Activated T-helper 1 cell treated with anti-CD3 and anti-CD28 coated beads, Interleukin-12 subunit alpha, Interleukin-12 subunit beta, Interleukin-2, Interleukin-4 antibody, amounts not matched to agents 30 ng/mL and 10 ng/mL and 1 ng/mL, durations not matched to agents 14 hours and 24 hours and 36 hours (primary cell): ENCODE results near the gene SPATA2. TPM values are rescaled to one million over a fixed set of nuclear protein-coding genes. Genes with fewer than 3 reads are reported as not detected.
A peak's percentile ranks its signal among the peaks of the same experiment; 100 is the strongest.

Source experiments
- DNase-seq: peaks from one replicate; pipeline ENCODE4 v3.0.0; 2021; ENCODE audit warnings: low spot score
- H3K27ac Mint-ChIP-seq: one replicate; pipeline ENCODE4 v1.8.0; 2021; ENCODE audit warnings: mild to moderate bottlenecking, mixed read lengths
- H3K27me3 Mint-ChIP-seq: one replicate; pipeline ENCODE4 v1.8.0; 2022; ENCODE audit warnings: mild to moderate bottlenecking, moderate library complexity, mixed read lengths; ENCODE audit not compliant: insufficient read depth
- H3K36me3 Mint-ChIP-seq: one replicate; pipeline ENCODE4 v1.8.0; 2021; ENCODE audit warnings: low read depth, mixed read lengths
- H3K4me1 Mint-ChIP-seq: one replicate; pipeline ENCODE4 v1.8.0; 2021; ENCODE audit warnings: low read depth, mixed read lengths
- H3K4me3 Mint-ChIP-seq: one replicate; pipeline ENCODE4 v1.8.0; 2021; ENCODE audit warnings: mild to moderate bottlenecking, moderate library complexity, mixed read lengths
- H3K9me3 Mint-ChIP-seq: one replicate; pipeline ENCODE4 v1.8.0; 2021; ENCODE audit warnings: mixed read lengths
- intact Hi-C: fragments of 100-400 bp; cut with micrococcal nuclease; formaldehyde crosslinking; loops from one replicate; pipeline ENCODE4 v1.15.1; 2024
- total RNA-seq: library from RNA; stranded (reverse); gene quantifications from 2 replicates; pipeline ENCODE4 v1.2.3, GENCODE V29; 2022

Gene SPATA2
- total RNA-seq, 1 donor from 2014 or later: 9.7 TPM

GRCh38 chr20:49892260-49892659 lies 23.1 kb downstream of the SPATA2 start:
- Mint-ChIP-seq H3K27me3 (peaks cover 4% of the 10 kb centered on the region), H3K9me3 (no peaks in the 10 kb centered on the region), H3K4me3 (no peak overlapping the region), H3K27ac (no peak overlapping the region), H3K36me3 (peaks cover 25% of the 10 kb centered on the region), H3K4me1 (peaks cover 31% of the 10 kb centered on the region)
- DNase-seq: no peak
- intact Hi-C loops: no loop called here

GRCh38 chr20:49891476-49892110 lies 23.7 kb downstream of the SPATA2 start:
- no peak overlapping the region for H3K4me3 Mint-ChIP-seq
- H3K36me3 Mint-ChIP-seq: peaks cover 26% of the 10 kb centered on the region
- intact Hi-C loops: no loop called here
- H3K9me3 Mint-ChIP-seq: no peaks in the 10 kb centered on the region
- H3K27ac Mint-ChIP-seq: peak overlapping the region; percentile 18
- H3K4me1 Mint-ChIP-seq: peaks cover 31% of the 10 kb centered on the region
- no peak for DNase-seq
- H3K27me3 Mint-ChIP-seq: peaks cover 3% of the 10 kb centered on the region

- no peak overlapping the region for H3K27ac Mint-ChIP-seq
- DNase-seq: no peak
- H3K4me1 Mint-ChIP-seq: peaks cover 31% of the 10 kb centered on the region
- no peaks in the 10 kb centered on the region for H3K27me3 Mint-ChIP-seq
- H3K4me3 Mint-ChIP-seq: no peak overlapping the region
- H3K9me3 Mint-ChIP-seq: no peaks in the 10 kb centered on the region
- peaks cover 32% of the 10 kb centered on the region for H3K36me3 Mint-ChIP-seq
- intact Hi-C loops: no loop called here
Observed at GRCh38 chr20:49890471-49891361, 24.6 kb downstream of the SPATA2 start.

GRCh38 chr20:49889935-49890333 lies 25.4 kb downstream of the SPATA2 start:
- Mint-ChIP-seq H3K27me3 (no peaks in the 10 kb centered on the region), H3K9me3 (no peaks in the 10 kb centered on the region), H3K4me3 (no peak overlapping the region), H3K4me1 (peaks cover 31% of the 10 kb centered on the region), H3K27ac (no peak overlapping the region), H3K36me3 (peaks cover 32% of the 10 kb centered on the region)
- DNase-seq: no peak
- intact Hi-C loops: no loop called here

- intact Hi-C loops: no loop called here
- H3K36me3 Mint-ChIP-seq: peaks cover 34% of the 10 kb centered on the region
- no peak overlapping the region for H3K4me3 Mint-ChIP-seq
- no peak for DNase-seq
- peaks cover 29% of the 10 kb centered on the region for H3K4me1 Mint-ChIP-seq
- H3K27ac Mint-ChIP-seq: peak overlapping the region; percentile 40
- no peaks in the 10 kb centered on the region for H3K9me3 Mint-ChIP-seq
- no peaks in the 10 kb centered on the region for H3K27me3 Mint-ChIP-seq
Observed at GRCh38 chr20:49889001-49889934, 26.1 kb downstream of the SPATA2 start.

- H3K27me3 Mint-ChIP-seq: no peaks in the 10 kb centered on the region
- peaks cover 31% of the 10 kb centered on the region for H3K36me3 Mint-ChIP-seq
Observed at GRCh38 chr20:49888212-49889000, 26.9 kb downstream of the SPATA2 start.

GRCh38 chr20:49887251-49888211 lies 27.8 kb downstream of the SPATA2 start:
- H3K27ac Mint-ChIP-seq: no peak overlapping the region
- DNase-seq: no peak
- no peak overlapping the region for H3K4me3 Mint-ChIP-seq
- peaks cover 34% of the 10 kb centered on the region for H3K36me3 Mint-ChIP-seq
- intact Hi-C loops: loop anchor here (1.0 kb wide), 2 partner anchors 184 to 276 kb away; no protein-coding TSS in a partner anchor
- peaks cover 13% of the 10 kb centered on the region for H3K4me1 Mint-ChIP-seq
- H3K27me3 Mint-ChIP-seq: no peaks in the 10 kb centered on the region
- H3K9me3 Mint-ChIP-seq: no peaks in the 10 kb centered on the region

More at GRCh38 chr20:49888212-49889000, 26.9 kb downstream of the SPATA2 start:
- H3K9me3 Mint-ChIP-seq: no peaks in the 10 kb centered on the region
- peaks cover 21% of the 10 kb centered on the region for H3K4me1 Mint-ChIP-seq
- H3K27ac Mint-ChIP-seq: peak overlapping the region; percentile 40
- intact Hi-C loops: loop anchor here (1.0 kb wide), 2 partner anchors 183 to 277 kb away; no protein-coding TSS in a partner anchor
- peak; percentile 17 for DNase-seq
- no peak overlapping the region for H3K4me3 Mint-ChIP-seq

- Mint-ChIP-seq H3K4me1 (peaks cover 13% of the 10 kb centered on the region), H3K36me3 (peaks cover 38% of the 10 kb centered on the region), H3K27me3 (no peaks in the 10 kb centered on the region), H3K27ac (no peak overlapping the region), H3K4me3 (no peak overlapping the region), H3K9me3 (no peaks in the 10 kb centered on the region)
- DNase-seq: no peak
- intact Hi-C loops: no loop called here
Observed at GRCh38 chr20:49886571-49887213, 28.6 kb downstream of the SPATA2 start.

GRCh38 chr20:49885558-49886332 lies 29.6 kb downstream of the SPATA2 start:
- Mint-ChIP-seq H3K27me3 (no peaks in the 10 kb centered on the region), H3K27ac (peak overlapping the region; percentile 16), H3K36me3 (peaks cover 39% of the 10 kb centered on the region), H3K4me1 (peaks cover 13% of the 10 kb centered on the region), H3K4me3 (no peak overlapping the region), H3K9me3 (no peaks in the 10 kb centered on the region)
- intact Hi-C loops: no loop called here
- DNase-seq: no peak

- no peak for DNase-seq
- no peaks in the 10 kb centered on the region for H3K27me3 Mint-ChIP-seq
- H3K4me1 Mint-ChIP-seq: peaks cover 7% of the 10 kb centered on the region
- H3K9me3 Mint-ChIP-seq: no peaks in the 10 kb centered on the region
- no peak overlapping the region for H3K4me3 Mint-ChIP-seq
- intact Hi-C loops: no loop called here
- H3K36me3 Mint-ChIP-seq: peaks cover 29% of the 10 kb centered on the region
- H3K27ac Mint-ChIP-seq: no peak overlapping the region
Observed at GRCh38 chr20:49883246-49883802, 32.0 kb downstream of the SPATA2 start.
